Measurements from ENCODE around the gene EIF3C. TPM values are rescaled to one million over a fixed set of nuclear protein-coding genes. Genes with fewer than 3 reads are reported as not detected.
"Not testable (repeated sequence)": the region's sequence is repeated elsewhere in the genome, so short reads cannot be mapped to it uniquely, and the experiment has no call there.

Gene EIF3C
- total and polyA plus RNA-seq, 2 of the 4 experiments (the other 2 are of a cell fraction), result 132 to 260 TPM

GRCh38 chr16:28750469-28751067 is 39.3 kb downstream of the EIF3C start:
- H2AFZ ChIP-seq (replicated peaks; ENCODE audit: low read length, poor library complexity); BruUV-seq (replicated peaks); H3K23ac ChIP-seq (ENCODE audit: low read depth, low read length); H3K36me3 ChIP-seq (ENCODE audit: control insufficient read depth, insufficient read depth, low read length); H4K8ac ChIP-seq (ENCODE audit: low read depth in 2 of 2, low read length in 2 of 2); H3K9me3 ChIP-seq (ENCODE audit: control insufficient read depth, insufficient read depth, low read length); H2AK5ac ChIP-seq (ENCODE audit: low read depth, low read length); H3K79me1 ChIP-seq (ENCODE audit: low read depth in 1 of 2, low read length in 2 of 2); H3K27me3 ChIP-seq (ENCODE audit: control insufficient read depth, insufficient read depth, low read length); H3K4me3 ChIP-seq (ENCODE audit: insufficient read depth, low read depth, low read length); CTCF ChIA-PET; dilution Hi-C loops (cut with HindIII; ENCODE audit: low sequenced_read_pairs, unreplicated experiment); H2BK5ac ChIP-seq (ENCODE audit: low read depth, low read length, poor library complexity, severe bottlenecking); H3K4me1 ChIP-seq (ENCODE audit: control insufficient read depth, insufficient read depth, low read length); POLR2A ChIA-PET (ENCODE audit: unreplicated experiment); intact Hi-C loops (cut with micrococcal nuclease); H4K91ac ChIP-seq (ENCODE audit: insufficient read depth, low read depth, low read length); in situ Hi-C loops (cut with MboI; ENCODE audit: low sequenced_read_pairs); H2AK9ac ChIP-seq (replicated peaks; ENCODE audit: low read depth, low read length, poor library complexity); H3K56ac ChIP-seq (ENCODE audit: extremely low read depth, insufficient read depth, low read length); H4K20me1 ChIP-seq (ENCODE audit: insufficient read depth, low read length); DNase-seq; H2BK120ac ChIP-seq (ENCODE audit: low read depth, low read length); H3K4me2 ChIP-seq (ENCODE audit: low read depth, low read length); H2BK15ac ChIP-seq (ENCODE audit: low read depth, low read length); H3K14ac ChIP-seq (replicated peaks; ENCODE audit: low read depth, low read length); H3K9ac ChIP-seq (ENCODE audit: low read depth, low read length); H3K18ac ChIP-seq (ENCODE audit: low read depth, low read length); H3K4ac ChIP-seq (ENCODE audit: low read depth, low read length); H3K27ac ChIP-seq (ENCODE audit: insufficient read depth, low read length); H2BK20ac ChIP-seq (ENCODE audit: low read depth, low read length); H3K9me1 ChIP-seq (ENCODE audit: insufficient read depth, low read length); H4K5ac ChIP-seq (ENCODE audit: low read depth, low read length): not testable (repeated sequence)
- peak; percentile 88 for ATAC-seq (ENCODE audit: low read depth)
- no CpG with 5 or more reads among the region's 48 CpGs for WGBS, 2 experiments (ENCODE audit: extremely low coverage in 2 of 2, insufficient read length in 1 of 2)

GRCh38 chr16:28751487-28751886 is 40.2 kb downstream of the EIF3C start, which contains the start of gene NPIPB9:
NPIPB9 (plus strand) TSS chr16:28751787.
- H3K4me1 ChIP-seq (ENCODE audit: control insufficient read depth, insufficient read depth, low read length); H4K20me1 ChIP-seq (ENCODE audit: insufficient read depth, low read length); intact Hi-C loops (cut with micrococcal nuclease); H3K18ac ChIP-seq (ENCODE audit: low read depth, low read length); H3K9me3 ChIP-seq (ENCODE audit: control insufficient read depth, insufficient read depth, low read length); DNase-seq; CTCF ChIA-PET; H2AK9ac ChIP-seq (replicated peaks; ENCODE audit: low read depth, low read length, poor library complexity); H3K4me2 ChIP-seq (ENCODE audit: low read depth, low read length); H3K36me3 ChIP-seq (ENCODE audit: control insufficient read depth, insufficient read depth, low read length); H4K8ac ChIP-seq (ENCODE audit: low read depth in 2 of 2, low read length in 2 of 2); H3K4me3 ChIP-seq (ENCODE audit: insufficient read depth, low read depth, low read length); H2BK120ac ChIP-seq (ENCODE audit: low read depth, low read length); H3K14ac ChIP-seq (replicated peaks; ENCODE audit: low read depth, low read length); dilution Hi-C loops (cut with HindIII; ENCODE audit: low sequenced_read_pairs, unreplicated experiment); H3K4ac ChIP-seq (ENCODE audit: low read depth, low read length); in situ Hi-C loops (cut with MboI; ENCODE audit: low sequenced_read_pairs); H3K23ac ChIP-seq (ENCODE audit: low read depth, low read length); H2AFZ ChIP-seq (replicated peaks; ENCODE audit: low read length, poor library complexity); H2BK5ac ChIP-seq (ENCODE audit: low read depth, low read length, poor library complexity, severe bottlenecking); H3K9me1 ChIP-seq (ENCODE audit: insufficient read depth, low read length); H2BK15ac ChIP-seq (ENCODE audit: low read depth, low read length); H3K27ac ChIP-seq (ENCODE audit: insufficient read depth, low read length); H2BK20ac ChIP-seq (ENCODE audit: low read depth, low read length); H3K56ac ChIP-seq (ENCODE audit: extremely low read depth, insufficient read depth, low read length); H3K9ac ChIP-seq (ENCODE audit: low read depth, low read length); BruUV-seq (replicated peaks); H4K91ac ChIP-seq (ENCODE audit: insufficient read depth, low read depth, low read length); POLR2A ChIA-PET (ENCODE audit: unreplicated experiment); H3K27me3 ChIP-seq (ENCODE audit: control insufficient read depth, insufficient read depth, low read length); ATAC-seq (ENCODE audit: low read depth); H4K5ac ChIP-seq (ENCODE audit: low read depth, low read length); H3K79me1 ChIP-seq (ENCODE audit: low read depth in 1 of 2, low read length in 2 of 2); H2AK5ac ChIP-seq (ENCODE audit: low read depth, low read length): not testable (repeated sequence)
- WGBS, 2 experiments (ENCODE audit: extremely low coverage in 2 of 2, insufficient read length in 1 of 2), result no CpG with 5 or more reads among the region's 5 CpGs

Measured in IMR-90 (cell line).